OCI-LY7 (cell line): ENCODE results near the gene SIRPA. TPM values are rescaled to one million over a fixed set of nuclear protein-coding genes. Genes with fewer than 3 reads are reported as not detected.

Experiments
- BruUV-seq: library from RNA; stranded (reverse); fragments of 400-500 nt; replicated peaks from 2 replicates; lab custom pipeline; 2021; lab: Mats Ljungman, UMichigan
- CTCF ChIA-PET: fragments of 300-600 bp; sonication (Branson Sonifier 250); formaldehyde crosslinking; loops from one replicate; lab custom pipeline; 2022; ENCODE audit warnings: antibody characterized with exemption; ENCODE audit not compliant: unreplicated experiment; lab: Charles Lee
- POLR2A ChIA-PET: fragments of 300-600 bp; sonication (Branson Sonifier 250); formaldehyde crosslinking; loops from one replicate; lab custom pipeline; 2022; ENCODE audit warnings: antibody characterized with exemption; lab: Charles Lee
- DNase-seq: peaks from one replicate; pipeline ENCODE4 v3.0.0-alpha.2; 2015; ENCODE audit warnings: low spot score
- H2AFZ ChIP-seq: fragments of 200-600 bp; sonication (generic), shearing (Covaris generic); 2 replicates; pipeline ENCODE4 v1.6.1; 2014; ENCODE audit warnings: mild to moderate bottlenecking, antibody characterized with exemption, low read length, moderate library complexity
- H3K27ac ChIP-seq: fragments of 200-600 bp; sonication (generic); 2 replicates; pipeline ENCODE4 v1.5.1; 2014; ENCODE audit warnings: mixed run types, low read depth, mild to moderate bottlenecking, moderate library complexity, low read length, inconsistent platforms; ENCODE audit not compliant: poor library complexity, severe bottlenecking
- H3K36me3 ChIP-seq: fragments of 200-600 bp; sonication (generic); 2 replicates; pipeline ENCODE4 v1.6.1; 2014; ENCODE audit warnings: mild to moderate bottlenecking, antibody characterized with exemption, low read length, moderate library complexity, mixed read lengths; ENCODE audit not compliant: insufficient read depth
- H3K4me1 ChIP-seq: fragments of 200-600 bp; sonication (generic); 2 replicates; pipeline ENCODE4 v1.5.1; 2014; ENCODE audit warnings: mild to moderate bottlenecking, low read length; ENCODE audit not compliant: insufficient read depth, poor library complexity, severe bottlenecking
- H3K4me2 ChIP-seq: fragments of 200-600 bp; sonication (generic); 2 replicates; pipeline ENCODE4 v1.6.1; 2014; ENCODE audit warnings: mild to moderate bottlenecking, low read length
- H3K4me3 ChIP-seq: fragments of 200-600 bp; sonication (generic); 2 replicates; pipeline ENCODE4 v1.5.1; 2014; ENCODE audit warnings: mild to moderate bottlenecking, low read depth, low read length; ENCODE audit not compliant: poor library complexity, severe bottlenecking
- H3K79me2 ChIP-seq: fragments of 200-600 bp; sonication (generic); 2 replicates; pipeline ENCODE4 v1.6.1; 2016; ENCODE audit warnings: low read depth, mild to moderate bottlenecking, low read length, moderate library complexity, mixed read lengths; ENCODE audit not compliant: insufficient read depth
- H3K9me2 ChIP-seq: fragments of 200-600 bp; sonication (generic); 2 replicates; pipeline ENCODE4 v1.6.1; 2016; ENCODE audit warnings: mild to moderate bottlenecking, low read length, mixed read lengths; ENCODE audit not compliant: insufficient read depth
- H3K9me3 ChIP-seq: fragments of 200-600 bp; sonication (generic); 2 replicates; pipeline ENCODE4 v1.6.1; 2014; ENCODE audit warnings: mild to moderate bottlenecking, mixed run types, low read length, mixed read lengths
- H4K20me1 ChIP-seq: fragments of 200-600 bp; sonication (generic); 2 replicates; pipeline ENCODE4 v1.6.1; 2014; ENCODE audit warnings: mild to moderate bottlenecking, antibody characterized with exemption, low read length, moderate library complexity, mixed read lengths; ENCODE audit not compliant: insufficient read depth
- CTCF ChIP-seq: fragments of 200-600 bp; sonication (generic); conservative IDR thresholded peaks from 2 replicates; pipeline ENCODE4 v1.5.1; 2014; ENCODE audit warnings: mild to moderate bottlenecking, antibody characterized with exemption, low read length, moderate library complexity, mixed read lengths
- EZH2phosphoT487 ChIP-seq: fragments of 200-600 bp; sonication (generic); IDR thresholded peaks from 2 replicates; pipeline ENCODE4 v1.6.1; 2018; ENCODE audit warnings: low read depth, borderline replicate concordance, mild to moderate bottlenecking, mixed run types, antibody characterized with exemption, low read length, moderate library complexity, mixed read lengths
- intact Hi-C: fragments of 100-400 bp; cut with micrococcal nuclease; formaldehyde crosslinking; loops from one replicate; pipeline ENCODE4 v1.10.0; 2022; ENCODE audit not compliant: unreplicated experiment
- total RNA-seq, 2 experiments: library from RNA; depleted of rRNA in 1 of 2; stranded (reverse); fragments of >200 nt in 1 of 2; shearing (Covaris generic) in 1 of 2; gene quantifications; 2 replicates each; pipeline ENCODE4 v1.2.3, GENCODE V29; 2014 to 2022

Gene SIRPA
- total RNA-seq, 2 experiments from 2014 or later = not detected

GRCh38 chr20:1890469-1891262 lies 4.5 kb upstream of the SIRPA start:
- DNase-seq = no peak
- intact Hi-C loops = no loop called here
- ChIA-PET POLR2A (interaction anchor here (0.6 kb wide), 1 partner anchor 388 kb away, joined by 4 read pairs; no protein-coding TSS in a partner anchor), CTCF (no interaction called here)
- no peaks in the 10 kb centered on the region for H3K9me2 ChIP-seq
- H3K79me2 ChIP-seq = no peaks in the 10 kb centered on the region
- no peaks in the 10 kb centered on the region for H3K9me3 ChIP-seq
- no peak overlapping the region for H2AFZ ChIP-seq
- no peak overlapping the region for H3K27ac ChIP-seq
- H3K4me2 ChIP-seq = no peak overlapping the region
- H3K36me3 ChIP-seq = no peaks in the 10 kb centered on the region
- no peak overlapping the region for H3K4me3 ChIP-seq
- TF ChIP-seq CTCF (no peak), EZH2phosphoT487 (no peak)
- H4K20me1 ChIP-seq = no peaks in the 10 kb centered on the region
- no TSS peak for BruUV-seq
- H3K4me1 ChIP-seq = no peaks in the 10 kb centered on the region

DNA sequence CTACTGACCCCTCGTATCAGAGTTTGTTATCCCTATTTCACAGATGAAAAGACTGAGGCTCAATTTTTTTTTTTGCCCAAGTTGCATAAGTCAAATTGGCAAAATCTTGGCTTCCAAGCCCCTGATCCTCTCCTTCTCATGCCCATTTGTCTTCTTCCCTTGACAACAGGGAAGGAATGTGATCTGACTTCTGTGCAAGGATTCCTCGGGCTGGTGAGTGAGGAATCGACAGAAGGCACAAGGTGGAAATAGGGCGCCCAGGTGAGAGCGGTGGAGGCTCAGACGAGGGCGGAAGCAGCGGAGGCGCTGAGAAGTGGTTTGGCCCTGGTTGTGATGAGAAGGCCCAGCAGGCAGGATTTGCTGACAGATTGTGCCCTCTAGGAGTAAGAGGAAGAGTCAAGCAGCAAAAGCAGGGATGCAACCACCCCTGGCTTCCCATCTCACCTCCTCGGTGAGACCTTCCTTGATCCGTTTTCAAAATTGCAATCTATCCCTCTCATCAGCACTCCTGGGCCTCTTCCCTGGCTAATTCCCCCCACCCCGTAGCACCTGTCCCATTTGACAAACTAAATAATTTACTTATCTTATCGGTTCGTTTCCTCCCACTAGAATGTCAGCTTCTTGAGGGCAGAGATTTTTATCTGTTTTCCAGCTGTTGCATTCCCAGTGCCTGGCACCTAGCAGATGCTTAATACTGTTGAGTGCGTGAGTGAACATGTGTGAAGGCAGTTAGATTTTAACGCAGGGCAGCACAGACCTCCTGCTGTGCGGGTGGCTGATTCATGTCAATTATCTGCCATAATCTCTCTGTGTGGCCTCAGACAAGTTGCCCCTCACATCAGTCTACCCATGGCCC lies 3.7 kb upstream of the SIRPA start:
- H3K4me3 ChIP-seq = no peak overlapping the region
- ChIA-PET POLR2A (no interaction called here), CTCF (no interaction called here)
- no peak for DNase-seq
- no peaks in the 10 kb centered on the region for H3K4me1 ChIP-seq
- no peak overlapping the region for H3K27ac ChIP-seq
- H3K4me2 ChIP-seq = no peak overlapping the region
- H3K36me3 ChIP-seq = no peaks in the 10 kb centered on the region
- TF ChIP-seq CTCF (no peak), EZH2phosphoT487 (no peak)
- no peaks in the 10 kb centered on the region for H3K9me2 ChIP-seq
- intact Hi-C loops = no loop called here
- no peaks in the 10 kb centered on the region for H3K9me3 ChIP-seq
- no TSS peak for BruUV-seq
- no peaks in the 10 kb centered on the region for H4K20me1 ChIP-seq
- H2AFZ ChIP-seq = no peak overlapping the region
- no peaks in the 10 kb centered on the region for H3K79me2 ChIP-seq

DNA sequence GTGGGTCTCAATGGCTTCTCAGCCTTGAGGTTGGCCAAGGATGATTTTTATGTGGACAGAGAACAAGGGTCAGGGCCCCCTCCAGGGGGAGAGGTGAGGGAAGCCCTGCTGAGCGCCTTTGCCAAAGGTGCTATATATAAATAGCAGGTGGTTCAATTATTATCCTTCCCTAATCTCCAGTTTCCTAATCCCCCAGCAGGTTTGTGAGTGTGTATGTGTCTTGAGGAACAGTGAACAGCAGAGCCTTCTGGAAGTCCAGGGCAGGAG lies 3.2 kb upstream of the SIRPA start:
- intact Hi-C loops = no loop called here
- no TSS peak for BruUV-seq
- POLR2A ChIA-PET = no interaction called here
- no peaks in the 10 kb centered on the region for H3K79me2 ChIP-seq
- H3K4me1 ChIP-seq = peaks cover 3% of the 10 kb centered on the region
- H3K36me3 ChIP-seq = no peaks in the 10 kb centered on the region
- H3K9me2 ChIP-seq = no peaks in the 10 kb centered on the region
- no peak overlapping the region for H3K4me2 ChIP-seq
- no peak overlapping the region for H3K4me3 ChIP-seq
- H4K20me1 ChIP-seq = no peaks in the 10 kb centered on the region
- CTCF ChIA-PET = no interaction called here
- no peak overlapping the region for H3K27ac ChIP-seq
- DNase-seq = no peak
- H3K9me3 ChIP-seq = no peaks in the 10 kb centered on the region
- no peak overlapping the region for H2AFZ ChIP-seq
- TF ChIP-seq EZH2phosphoT487 (no peak), CTCF (no peak)
